HT-29 (cell line): ENCODE measurements around the gene TPRG1L. TPM values are rescaled to one million over a fixed set of nuclear protein-coding genes. Genes with fewer than 3 reads are reported as not detected.

Experiments used
- DNase-seq: peaks from one replicate; pipeline ENCODE4 v3.0.0-alpha.2; 2015; ENCODE audit warnings: low spot score
- total RNA-seq: library from RNA; depleted of rRNA; stranded (reverse); fragments of >200 nt; shearing (Covaris generic); gene quantifications from 2 replicates; pipeline ENCODE4 v1.2.3, GENCODE V29; 2014

The TPRG1L gene
- total RNA-seq, 1 experiment from 2014 or later: 43.1 TPM

- no peak for DNase-seq
Observed at GRCh38 chr1:3645247-3645646, 20.4 kb downstream of the TPRG1L start.

GRCh38 chr1:3645666-3646355, 21.0 kb downstream of the TPRG1L start:
- DNase-seq: no peak

- no peak for DNase-seq
Observed at GRCh38 chr1:3646596-3646995, 21.8 kb downstream of the TPRG1L start.

GRCh38 chr1:3649342-3650247, 24.8 kb downstream of the TPRG1L start, which contains the start of gene WRAP73:
TSS of gene WRAP73 (minus strand) at chr1:3650103. CDS start at chr1:3649999, 104 bp downstream.
- DNase-seq: peak; percentile 94

GRCh38 chr1:3650248-3651025, 25.6 kb downstream of the TPRG1L start:
- no peak for DNase-seq

- no peak for DNase-seq
Observed at GRCh38 chr1:3651026-3651929, 26.5 kb downstream of the TPRG1L start.

- DNase-seq: peak; percentile 45
Observed at GRCh38 chr1:3651930-3652547, 27.2 kb downstream of the TPRG1L start, which contains the start of gene TP73. TSS of gene TP73 (plus strand) at chr1:3652516. CDS start at chr1:3682366, 29,850 bp downstream.

- peak; percentile 38 for DNase-seq
Observed at GRCh38 chr1:3652548-3653285, 27.9 kb downstream of the TPRG1L start.

- no peak for DNase-seq
Observed at GRCh38 chr1:3653286-3653618, 28.4 kb downstream of the TPRG1L start.

- no peak for DNase-seq
Observed at GRCh38 chr1:3654549-3655281, 29.9 kb downstream of the TPRG1L start.

- DNase-seq: no peak
Observed at GRCh38 chr1:3656450-3657095, 31.8 kb downstream of the TPRG1L start.

GRCh38 chr1:3657096-3657475, 32.3 kb downstream of the TPRG1L start:
- DNase-seq: no peak

GRCh38 chr1:3657578-3658230, 32.9 kb downstream of the TPRG1L start:
- DNase-seq: no peak

GRCh38 chr1:3658231-3658615, 33.4 kb downstream of the TPRG1L start:
- no peak for DNase-seq

- DNase-seq: no peak
Observed at GRCh38 chr1:3659093-3659492, 34.3 kb downstream of the TPRG1L start.

- no peak for DNase-seq
Observed at GRCh38 chr1:3660704-3661103, 35.9 kb downstream of the TPRG1L start.

- DNase-seq: no peak
Observed at GRCh38 chr1:3661631-3662030, 36.8 kb downstream of the TPRG1L start.

- no peak for DNase-seq
Observed at GRCh38 chr1:3662080-3662671, 37.4 kb downstream of the TPRG1L start.
